Stromal cell of bone marrow (primary cell): Measurements from ENCODE around the gene CHST12.
A peak's percentile ranks its signal among the peaks of the same experiment; 100 is the strongest.
"Not testable (repeated sequence)": the region's sequence is repeated elsewhere in the genome, so short reads cannot be mapped to it uniquely, and the experiment has no call there.

Source experiments
- DNase-seq: peaks from one replicate; pipeline ENCODE4 v3.0.0-alpha.2; 2012; ENCODE audit warnings: low read depth

The CHST12 gene

GRCh38 chr7:2378125-2378524 lies 25.3 kb upstream of the CHST12 start:
- DNase-seq = not testable (repeated sequence)

DNA sequence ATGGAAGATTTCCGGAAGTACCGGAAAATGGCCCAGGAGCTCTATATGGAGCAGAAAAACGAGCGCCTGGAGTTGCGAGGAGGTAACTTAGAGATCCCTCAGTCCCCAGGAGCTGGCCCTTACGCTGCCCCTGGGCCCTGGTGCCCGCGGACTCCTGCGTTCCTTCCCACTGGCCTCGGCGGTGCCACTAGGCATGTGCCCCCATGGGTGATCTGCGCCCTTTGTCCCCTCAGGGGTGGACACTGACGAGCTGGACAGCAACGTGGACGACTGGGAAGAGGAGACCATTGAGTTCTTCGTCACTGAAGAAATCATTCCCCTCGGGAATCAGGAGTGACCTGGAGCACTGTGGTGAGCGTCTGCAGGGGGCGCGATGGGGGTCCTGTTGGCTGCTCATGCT lies 24.2 kb upstream of the CHST12 start:
- DNase-seq = no peak

- DNase-seq = no peak
Measured at GRCh38 chr7:2379821-2380450, 23.5 kb upstream of the CHST12 start.

DNA sequence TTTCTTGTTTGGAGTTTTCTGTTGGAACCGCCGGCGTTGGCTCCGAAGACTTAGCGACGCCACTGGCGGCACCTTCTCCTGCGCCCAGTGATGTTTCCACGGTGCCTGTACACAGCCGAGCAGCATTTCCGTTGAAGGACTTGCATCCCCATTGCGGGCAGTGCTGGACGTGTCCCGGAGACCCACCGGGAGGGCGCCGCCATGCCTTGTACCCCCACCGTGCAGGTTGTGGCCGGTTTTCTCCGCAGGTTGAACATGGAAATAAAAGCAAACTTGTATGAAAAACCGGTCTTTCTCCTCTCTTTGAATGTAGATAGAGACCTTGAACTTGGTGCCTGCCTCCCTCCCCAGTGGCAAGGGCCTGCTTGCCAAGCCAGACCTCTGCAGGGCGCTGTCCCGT lies 22.9 kb upstream of the CHST12 start:
- no peak for DNase-seq

DNA sequence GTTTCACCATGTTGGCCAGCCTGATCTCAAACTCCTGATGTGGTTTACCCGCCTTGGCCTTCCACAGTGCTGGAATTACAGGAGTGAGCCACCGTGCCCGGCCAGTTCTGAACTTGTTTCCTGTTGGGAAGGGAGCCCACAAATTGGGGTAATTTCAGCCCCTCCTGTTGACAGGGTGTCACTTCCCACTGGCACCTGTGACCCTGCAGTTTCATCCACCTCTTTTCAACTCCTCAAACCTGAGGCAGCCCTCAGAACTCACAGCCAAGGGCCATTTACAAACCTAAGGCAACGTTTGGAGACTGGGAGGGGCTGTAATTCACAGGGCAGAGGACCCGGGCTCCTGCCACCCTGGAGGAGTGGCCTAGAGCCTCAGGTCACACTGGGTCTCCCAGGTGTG lies 22.2 kb upstream of the CHST12 start:
- no peak for DNase-seq

DNA sequence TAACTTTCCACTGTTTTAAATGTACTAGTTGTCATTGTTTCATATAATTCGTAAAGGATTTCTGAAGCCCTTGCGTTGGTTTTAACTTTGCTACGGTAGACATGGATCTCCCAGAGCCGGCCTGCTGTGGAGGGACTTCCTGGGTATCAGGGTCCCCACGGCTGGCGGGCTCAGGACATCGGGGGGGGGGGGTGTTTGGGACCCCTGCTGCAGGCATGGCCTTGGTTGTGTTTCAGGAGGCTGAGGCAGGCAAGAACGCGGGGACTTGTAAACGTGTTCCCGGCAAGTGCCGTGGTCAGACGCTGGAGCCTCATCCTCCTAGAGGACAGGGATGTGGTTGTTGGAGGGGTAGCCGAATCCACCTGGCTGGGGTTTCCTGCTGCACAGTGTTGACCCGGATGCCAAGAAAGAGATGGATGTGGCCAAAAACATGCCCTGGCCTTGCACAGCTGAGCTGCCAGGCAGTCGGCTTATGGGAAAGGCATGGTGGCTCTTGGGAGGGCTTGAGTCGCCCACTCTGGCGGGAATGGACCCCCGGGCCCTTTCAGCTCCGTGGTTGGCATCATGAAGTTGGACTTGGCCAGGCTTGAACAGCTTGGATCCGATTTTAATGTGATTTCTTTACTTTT lies 21.4 kb upstream of the CHST12 start:
- no peak for DNase-seq

- no peak for DNase-seq
Measured at GRCh38 chr7:2383543-2384274, 19.7 kb upstream of the CHST12 start.

DNA sequence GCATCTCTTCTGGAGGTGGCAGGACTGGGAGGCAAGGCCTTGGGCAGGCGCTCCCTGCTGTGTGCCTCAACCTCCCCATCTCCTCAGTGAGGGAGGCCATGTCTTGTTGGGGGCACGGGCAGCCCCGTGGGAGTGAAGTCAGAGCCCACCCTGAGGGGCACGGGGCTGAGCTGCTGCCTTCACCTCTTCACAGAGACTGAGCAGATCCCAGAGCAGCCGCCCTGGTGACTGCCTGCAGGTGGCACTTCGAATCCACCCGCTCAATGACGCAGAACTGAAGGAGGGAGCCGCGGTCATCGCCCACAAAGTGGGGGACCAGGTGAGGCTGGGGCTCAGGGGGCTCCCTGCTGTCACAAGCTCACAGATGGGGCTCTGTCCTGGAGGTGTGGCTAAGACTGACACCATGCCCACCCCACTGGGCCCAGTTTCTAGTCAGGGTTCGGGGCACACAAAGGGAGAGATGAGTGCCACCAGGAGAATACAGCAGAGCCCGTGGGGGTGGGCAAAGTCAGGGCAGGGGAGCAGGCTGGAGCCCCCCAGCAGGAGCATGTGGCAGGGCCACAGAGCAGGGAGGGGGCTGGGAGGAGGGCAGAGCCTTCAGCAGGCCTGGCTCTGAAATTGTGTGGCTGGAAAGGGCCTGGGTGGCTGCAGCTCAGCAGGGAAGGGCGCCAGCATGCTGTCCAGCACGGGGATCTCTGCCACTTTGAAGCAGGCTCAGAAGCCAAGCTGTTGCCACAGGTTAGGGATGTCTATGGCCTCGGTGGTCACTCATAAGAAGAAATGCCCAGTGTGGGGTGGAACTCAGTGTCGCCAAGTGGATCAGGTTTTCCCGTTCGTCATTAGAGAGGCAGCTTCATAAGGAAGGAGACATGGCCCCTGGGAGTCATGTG lies 18.8 kb upstream of the CHST12 start:
- no peak for DNase-seq

- not testable (repeated sequence) for DNase-seq
Measured at GRCh38 chr7:2386122-2386521, 17.3 kb upstream of the CHST12 start.

- no peak for DNase-seq
Measured at GRCh38 chr7:2386964-2387669, 16.3 kb upstream of the CHST12 start.

DNA sequence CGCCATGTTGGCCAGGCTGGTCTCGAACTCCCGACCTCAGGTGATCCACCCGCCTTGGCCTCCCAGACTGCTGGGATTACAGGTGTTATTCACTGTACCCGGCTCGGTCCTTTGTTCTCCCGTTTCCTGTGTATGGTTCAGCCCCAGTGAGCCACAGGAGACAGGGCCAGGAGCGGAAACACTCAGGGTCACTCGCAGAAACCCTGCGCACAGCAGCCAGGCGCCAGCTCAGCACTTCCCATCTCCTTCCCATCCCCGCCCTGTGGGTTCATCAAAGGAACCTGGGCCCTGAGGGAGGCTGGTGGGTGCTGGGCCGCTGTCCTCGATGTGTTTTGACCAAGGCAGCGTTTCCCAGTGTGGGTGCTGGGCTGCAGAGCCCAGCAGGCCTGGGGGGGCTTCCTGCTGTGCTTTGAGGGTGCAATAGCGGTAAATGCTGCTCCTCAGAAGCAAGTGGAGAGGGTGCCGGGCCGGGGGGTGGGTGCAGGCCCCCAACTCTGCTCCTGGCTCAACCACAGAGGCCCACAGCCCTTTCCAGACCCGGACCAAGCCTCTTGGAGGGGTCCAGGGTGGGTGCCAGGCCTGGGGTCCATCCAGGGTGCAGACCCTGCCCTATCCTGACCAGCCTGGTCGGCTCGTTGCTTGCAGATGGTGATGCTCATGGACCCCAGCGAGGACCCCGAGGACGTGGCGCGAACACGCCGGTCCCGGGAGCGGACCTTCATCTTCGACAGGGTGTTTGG lies 15.3 kb upstream of the CHST12 start:
- no peak for DNase-seq

DNA sequence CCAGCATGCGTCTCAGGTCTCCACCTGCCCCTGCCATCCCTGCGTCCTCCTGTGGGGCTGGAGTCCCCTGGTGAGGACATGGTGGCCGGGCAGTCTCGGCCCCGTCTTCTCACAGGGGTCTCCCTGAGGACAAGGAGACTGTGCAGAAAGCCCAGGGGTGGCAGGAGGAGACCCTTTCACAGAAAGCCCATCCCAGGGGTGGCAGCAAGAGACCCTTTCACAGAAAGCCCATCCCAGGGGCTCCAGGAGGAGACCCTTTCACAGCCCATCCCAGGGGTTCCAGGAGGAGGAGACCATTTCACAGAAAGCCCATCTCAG lies 14.8 kb upstream of the CHST12 start:
- no peak for DNase-seq

DNA sequence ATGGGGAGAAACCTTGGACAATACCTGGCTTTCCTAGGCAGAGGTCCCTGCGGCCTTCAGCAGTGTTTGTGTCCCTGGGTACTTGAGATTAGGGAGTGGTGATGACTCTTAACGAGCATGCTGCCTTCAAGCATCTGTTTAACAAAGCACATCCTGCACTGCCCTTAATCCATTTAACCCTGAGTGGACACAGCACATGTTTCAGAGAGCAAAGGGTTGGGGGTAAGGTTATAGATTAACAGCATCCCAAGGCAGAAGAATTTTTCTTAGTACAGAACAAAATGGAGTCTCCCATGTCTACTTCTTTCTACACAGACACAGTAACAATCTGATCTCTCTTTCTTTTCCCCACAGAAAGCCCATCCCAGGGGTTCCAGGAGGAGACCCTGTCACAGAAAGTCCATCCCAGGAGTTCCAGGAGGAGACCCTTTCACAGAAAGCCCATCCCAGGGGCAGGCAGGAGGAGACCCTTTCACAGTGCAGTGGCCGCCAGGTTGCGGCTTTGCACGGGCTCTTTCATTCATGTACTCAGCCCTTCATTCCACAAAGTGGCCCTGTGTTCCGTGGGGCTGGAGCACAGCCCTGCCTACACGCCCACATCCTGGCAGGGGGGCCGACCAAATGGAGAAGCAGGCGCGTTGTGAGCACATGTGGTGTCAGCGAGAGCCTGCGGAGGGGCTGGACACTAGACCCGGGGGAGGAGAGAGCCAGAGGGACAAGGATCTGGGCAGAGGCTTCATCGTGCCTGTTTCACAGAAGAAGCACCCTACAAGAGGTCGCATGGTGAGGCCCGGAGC lies 13.2 kb upstream of the CHST12 start:
- not testable (repeated sequence) for DNase-seq

DNA sequence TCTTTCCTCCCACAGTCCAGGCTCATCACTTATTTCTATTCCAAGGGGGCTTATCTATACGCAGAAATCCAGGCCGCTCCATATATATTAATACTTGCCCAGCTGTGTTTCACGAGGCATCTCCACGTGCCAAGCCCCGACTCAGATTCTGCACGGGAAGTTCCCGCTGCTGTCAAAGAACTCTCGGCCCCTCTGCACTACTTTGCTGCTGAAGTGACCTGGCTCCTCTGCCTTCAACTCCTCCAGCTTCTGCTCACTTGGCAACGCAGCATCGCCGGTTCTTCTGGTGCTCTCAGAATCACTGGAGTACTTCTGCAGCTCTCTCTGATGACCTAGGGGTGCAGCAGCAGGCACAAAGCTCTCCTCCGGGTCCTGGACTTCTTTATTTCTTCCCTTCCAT lies 9.7 kb upstream of the CHST12 start:
- DNase-seq = no peak

- no peak for DNase-seq
Measured at GRCh38 chr7:2394566-2395082, 8.8 kb upstream of the CHST12 start.

GRCh38 chr7:2398506-2398905 lies 4.9 kb upstream of the CHST12 start:
- DNase-seq = no peak

GRCh38 chr7:2399848-2400587 lies 3.4 kb upstream of the CHST12 start:
- DNase-seq = peak; percentile 89

- DNase-seq = no peak
Measured at GRCh38 chr7:2402687-2403013, 761 bp upstream of the CHST12 start.
